Gastroesophageal sphincter (tissue), 3 donors: ENCODE results near the gene OTULINL.

Experiments
- EP300 ChIP-seq: sonication (generic); formaldehyde crosslinking; IDR thresholded peaks from one replicate; pipeline ENCODE4 v1.6.1; 2017; ENCODE audit warnings: antibody characterized with exemption, mild to moderate bottlenecking
- POLR2A ChIP-seq, 2 donors: fragments of 450-650 bp; IDR thresholded peaks; one replicate each; pipeline ENCODE4 v1.6.1; 2017; ENCODE audit warnings: antibody characterized with exemption in 2 of 2, mild to moderate bottlenecking in 2 of 2, moderate library complexity in 1 of 2
- POLR2AphosphoS5 ChIP-seq: sonication (generic); formaldehyde crosslinking; IDR thresholded peaks from one replicate; pipeline ENCODE4 v1.6.1; 2017; ENCODE audit warnings: antibody characterized with exemption
- TF ChIP-seq, protein P1 (sequence below), 4 experiments: fragments of 200-600 bp in 2 of 4; fragments of 450-650 bp in 2 of 4; sonication (generic) in 1 of 4; IDR thresholded peaks; one replicate each; pipeline ENCODE4 v1.5.1; 2017 to 2019; ENCODE audit warnings: antibody characterized with exemption in 4 of 4, mild to moderate bottlenecking in 2 of 4, moderate library complexity in 2 of 4

DNA sequence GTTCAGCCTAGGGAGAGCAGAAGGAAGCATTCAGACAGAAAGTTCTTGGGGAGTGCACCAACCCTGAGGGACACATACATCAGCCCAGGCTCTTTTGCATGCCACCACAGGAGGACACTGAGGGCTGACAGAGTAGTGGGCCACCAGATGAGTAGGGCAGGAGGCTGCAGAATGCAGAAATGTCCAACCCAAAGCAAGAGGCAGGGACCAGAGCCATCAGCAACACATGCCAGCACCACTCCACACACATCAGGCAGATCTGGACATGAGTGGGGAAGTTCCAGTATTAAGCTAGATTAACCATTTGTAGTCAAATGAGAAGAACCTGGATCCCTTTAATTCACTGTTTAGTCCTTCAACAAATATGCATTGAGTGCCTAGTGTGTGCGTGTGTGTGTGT, 35.7 kb upstream of the OTULINL start:
- TF ChIP-seq POLR2AphosphoS5 = no peak
- TF ChIP-seq, protein P1, sequence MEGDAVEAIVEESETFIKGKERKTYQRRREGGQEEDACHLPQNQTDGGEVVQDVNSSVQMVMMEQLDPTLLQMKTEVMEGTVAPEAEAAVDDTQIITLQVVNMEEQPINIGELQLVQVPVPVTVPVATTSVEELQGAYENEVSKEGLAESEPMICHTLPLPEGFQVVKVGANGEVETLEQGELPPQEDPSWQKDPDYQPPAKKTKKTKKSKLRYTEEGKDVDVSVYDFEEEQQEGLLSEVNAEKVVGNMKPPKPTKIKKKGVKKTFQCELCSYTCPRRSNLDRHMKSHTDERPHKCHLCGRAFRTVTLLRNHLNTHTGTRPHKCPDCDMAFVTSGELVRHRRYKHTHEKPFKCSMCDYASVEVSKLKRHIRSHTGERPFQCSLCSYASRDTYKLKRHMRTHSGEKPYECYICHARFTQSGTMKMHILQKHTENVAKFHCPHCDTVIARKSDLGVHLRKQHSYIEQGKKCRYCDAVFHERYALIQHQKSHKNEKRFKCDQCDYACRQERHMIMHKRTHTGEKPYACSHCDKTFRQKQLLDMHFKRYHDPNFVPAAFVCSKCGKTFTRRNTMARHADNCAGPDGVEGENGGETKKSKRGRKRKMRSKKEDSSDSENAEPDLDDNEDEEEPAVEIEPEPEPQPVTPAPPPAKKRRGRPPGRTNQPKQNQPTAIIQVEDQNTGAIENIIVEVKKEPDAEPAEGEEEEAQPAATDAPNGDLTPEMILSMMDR (IDR thresholded peaks at IDR 0.05) = no peak
- TF ChIP-seq EP300 = no peak
- no peak for TF ChIP-seq POLR2A (IDR thresholded peaks at IDR 0.05)
